ENCODE data around the gene IDI1.

- TF ChIP-seq EZH2 (IDR thresholded peaks at IDR 0.05; ENCODE audit: insufficient read depth, poor library complexity, severe bottlenecking) = no peak
- TF ChIP-seq EZH2phosphoT487 (IDR thresholded peaks at IDR 0.05; ENCODE audit: insufficient read depth, low read depth) = no peak
These were observed 56.0 kb downstream of the IDI1 start for GRCh38 chr10:992871-993270.
